ENCODE data around the gene TFAP2D.

The TFAP2D gene

GRCh38 chr6:50707652-50708300 lies 5.5 kb upstream of the TFAP2D start:
- no peak overlapping the region for H3K4me3 ChIP-seq (ENCODE audit: low read depth, low read length)
- peaks cover 42% of the 10 kb centered on the region for H3K27me3 ChIP-seq (ENCODE audit: insufficient read depth, low read depth, severe bottlenecking)
- no peak for DNase-seq
- TF ChIP-seq CTCF (IDR thresholded peaks at IDR 0.05; ENCODE audit: low read depth, low read length): no peak
- H3K9me3 ChIP-seq (ENCODE audit: severe bottlenecking): peaks cover 16% of the 10 kb centered on the region
- no peaks in the 10 kb centered on the region for H3K36me3 ChIP-seq
- no peak overlapping the region for H3K27ac ChIP-seq

- no peak for TF ChIP-seq CTCF (IDR thresholded peaks at IDR 0.05; ENCODE audit: low read depth, low read length)
- DNase-seq: no peak
- Histone ChIP-seq H3K36me3 (no peaks in the 10 kb centered on the region), H3K27ac (no peak overlapping the region), H3K4me3 (ENCODE audit: low read depth, low read length) (no peak overlapping the region), H3K27me3 (ENCODE audit: insufficient read depth, low read depth, severe bottlenecking) (peaks cover 49% of the 10 kb centered on the region), H3K9me3 (ENCODE audit: severe bottlenecking) (peaks cover 16% of the 10 kb centered on the region)
Measured at GRCh38 chr6:50708664-50709365, 4.5 kb upstream of the TFAP2D start.

GRCh38 chr6:50709366-50709734 lies 4.0 kb upstream of the TFAP2D start:
- no peak for DNase-seq
- Histone ChIP-seq H3K27ac (no peak overlapping the region), H3K9me3 (ENCODE audit: severe bottlenecking) (peaks cover 16% of the 10 kb centered on the region), H3K27me3 (ENCODE audit: insufficient read depth, low read depth, severe bottlenecking) (peaks cover 54% of the 10 kb centered on the region), H3K36me3 (no peaks in the 10 kb centered on the region), H3K4me3 (ENCODE audit: low read depth, low read length) (no peak overlapping the region)
- TF ChIP-seq CTCF (IDR thresholded peaks at IDR 0.05; ENCODE audit: low read depth, low read length): no peak

- peaks cover 63% of the 10 kb centered on the region for H3K27me3 ChIP-seq (ENCODE audit: insufficient read depth, low read depth, severe bottlenecking)
- no peak overlapping the region for H3K27ac ChIP-seq
- DNase-seq: no peak
- H3K4me3 ChIP-seq (ENCODE audit: low read depth, low read length): no peak overlapping the region
- no peak for TF ChIP-seq CTCF (IDR thresholded peaks at IDR 0.05; ENCODE audit: low read depth, low read length)
- no peaks in the 10 kb centered on the region for H3K36me3 ChIP-seq
- H3K9me3 ChIP-seq (ENCODE audit: severe bottlenecking): peaks cover 11% of the 10 kb centered on the region
Measured at GRCh38 chr6:50711686-50712085, 1.6 kb upstream of the TFAP2D start.

GRCh38 chr6:50712291-50712690 lies 1.0 kb upstream of the TFAP2D start:
- TF ChIP-seq CTCF (IDR thresholded peaks at IDR 0.05; ENCODE audit: low read depth, low read length): no peak
- no peaks in the 10 kb centered on the region for H3K36me3 ChIP-seq
- peaks cover 69% of the 10 kb centered on the region for H3K27me3 ChIP-seq (ENCODE audit: insufficient read depth, low read depth, severe bottlenecking)
- H3K4me3 ChIP-seq (ENCODE audit: low read depth, low read length): no peak overlapping the region
- H3K9me3 ChIP-seq (ENCODE audit: severe bottlenecking): peaks cover 11% of the 10 kb centered on the region
- no peak overlapping the region for H3K27ac ChIP-seq
- DNase-seq: no peak

Measured in WERI-Rb-1 (cell line).